Measurements from ENCODE around the gene HAUS7. TPM values are rescaled to one million over a fixed set of nuclear protein-coding genes. Genes with fewer than 3 reads are reported as not detected.

Gene HAUS7
- total and polyA plus RNA-seq, 2 experiments from 2014 or later: 59.8 to 77.9 TPM

DNA sequence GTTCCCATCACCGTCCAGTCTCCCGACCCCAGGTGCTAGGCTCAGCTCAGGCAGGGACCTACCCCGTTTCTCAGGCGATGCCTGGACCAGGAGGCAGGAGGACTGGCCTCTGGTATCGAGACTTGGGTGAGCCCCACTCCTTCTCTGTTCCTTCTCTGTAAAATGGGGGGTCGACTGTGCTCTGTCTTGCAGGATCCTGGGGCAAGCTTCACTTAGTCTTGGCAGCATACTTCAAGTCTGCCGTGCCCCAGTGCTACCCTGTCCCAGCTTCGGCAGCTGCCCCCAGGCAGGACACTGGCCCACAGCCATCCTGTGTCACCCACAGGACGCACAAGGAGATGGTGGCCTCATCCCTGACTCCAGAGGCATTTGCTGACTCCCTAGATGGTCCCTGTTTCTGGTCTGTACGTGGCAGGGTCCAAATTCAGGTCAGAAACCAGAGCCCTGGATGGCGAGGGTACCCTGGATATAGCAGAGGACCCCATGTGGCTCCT lies 7.0 kb upstream of the HAUS7 start:
- no peak overlapping the region for H3K4me3 Mint-ChIP-seq
- no peaks in the 10 kb centered on the region for H4K20me1 ChIP-seq (replicated peaks; ENCODE audit: insufficient read depth)
- no peak overlapping the region for H3K27ac Mint-ChIP-seq
- no peaks in the 10 kb centered on the region; the same call in 2 of the 3 replicates for H3K9me3 Mint-ChIP-seq
- H3K36me3 Mint-ChIP-seq (ENCODE audit: low read depth): no peaks in the 10 kb centered on the region
- ATAC-seq: no peak
- H3K4me1 ChIP-seq (ENCODE audit: insufficient read depth): no peaks in the 10 kb centered on the region; the same call in 1 of the 2 replicates
- no peaks in the 10 kb centered on the region for H3K36me3 ChIP-seq (ENCODE audit: insufficient read depth)
- no peaks in the 10 kb centered on the region for H3K9me2 ChIP-seq (ENCODE audit: insufficient read depth)
- DNase-seq (ENCODE audit: low spot score): no peak
- no peaks in the 10 kb centered on the region for H3F3A ChIP-seq (replicated peaks; ENCODE audit: low read depth)
- no peak overlapping the region for H3K4me3 ChIP-seq
- TF ChIP-seq JUNB (IDR thresholded peaks at IDR 0.05; ENCODE audit: unreplicated experiment): no peak
- no peak for TF ChIP-seq STAT1 (IDR thresholded peaks at IDR 0.05; ENCODE audit: unreplicated experiment)
- no peak for TF ChIP-seq ZNF331 (CRISPR knock-in tag; IDR thresholded peaks at IDR 0.05; ENCODE audit: low read depth)
- TF ChIP-seq NANOG (IDR thresholded peaks at IDR 0.05; ENCODE audit: borderline replicate concordance): no peak
- TF ChIP-seq, protein P1, sequence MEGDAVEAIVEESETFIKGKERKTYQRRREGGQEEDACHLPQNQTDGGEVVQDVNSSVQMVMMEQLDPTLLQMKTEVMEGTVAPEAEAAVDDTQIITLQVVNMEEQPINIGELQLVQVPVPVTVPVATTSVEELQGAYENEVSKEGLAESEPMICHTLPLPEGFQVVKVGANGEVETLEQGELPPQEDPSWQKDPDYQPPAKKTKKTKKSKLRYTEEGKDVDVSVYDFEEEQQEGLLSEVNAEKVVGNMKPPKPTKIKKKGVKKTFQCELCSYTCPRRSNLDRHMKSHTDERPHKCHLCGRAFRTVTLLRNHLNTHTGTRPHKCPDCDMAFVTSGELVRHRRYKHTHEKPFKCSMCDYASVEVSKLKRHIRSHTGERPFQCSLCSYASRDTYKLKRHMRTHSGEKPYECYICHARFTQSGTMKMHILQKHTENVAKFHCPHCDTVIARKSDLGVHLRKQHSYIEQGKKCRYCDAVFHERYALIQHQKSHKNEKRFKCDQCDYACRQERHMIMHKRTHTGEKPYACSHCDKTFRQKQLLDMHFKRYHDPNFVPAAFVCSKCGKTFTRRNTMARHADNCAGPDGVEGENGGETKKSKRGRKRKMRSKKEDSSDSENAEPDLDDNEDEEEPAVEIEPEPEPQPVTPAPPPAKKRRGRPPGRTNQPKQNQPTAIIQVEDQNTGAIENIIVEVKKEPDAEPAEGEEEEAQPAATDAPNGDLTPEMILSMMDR (conservative IDR thresholded peaks at IDR 0.05; ENCODE audit: low read depth in 2 of 2): no peak
- TF ChIP-seq EZH2phosphoT487 (IDR thresholded peaks at IDR 0.05; ENCODE audit: unreplicated experiment): no peak
- TF ChIP-seq EZH2 (IDR thresholded peaks at IDR 0.05; ENCODE audit: low read depth, unreplicated experiment): no peak
- TF ChIP-seq ZNF462 (CRISPR knock-in tag; IDR thresholded peaks at IDR 0.05): no peak
- no peak for TF ChIP-seq ETS1 (IDR thresholded peaks at IDR 0.05)
- no peak for TF ChIP-seq ZNF114 (CRISPR knock-in tag; IDR thresholded peaks at IDR 0.05)
- TF ChIP-seq, protein P2, sequence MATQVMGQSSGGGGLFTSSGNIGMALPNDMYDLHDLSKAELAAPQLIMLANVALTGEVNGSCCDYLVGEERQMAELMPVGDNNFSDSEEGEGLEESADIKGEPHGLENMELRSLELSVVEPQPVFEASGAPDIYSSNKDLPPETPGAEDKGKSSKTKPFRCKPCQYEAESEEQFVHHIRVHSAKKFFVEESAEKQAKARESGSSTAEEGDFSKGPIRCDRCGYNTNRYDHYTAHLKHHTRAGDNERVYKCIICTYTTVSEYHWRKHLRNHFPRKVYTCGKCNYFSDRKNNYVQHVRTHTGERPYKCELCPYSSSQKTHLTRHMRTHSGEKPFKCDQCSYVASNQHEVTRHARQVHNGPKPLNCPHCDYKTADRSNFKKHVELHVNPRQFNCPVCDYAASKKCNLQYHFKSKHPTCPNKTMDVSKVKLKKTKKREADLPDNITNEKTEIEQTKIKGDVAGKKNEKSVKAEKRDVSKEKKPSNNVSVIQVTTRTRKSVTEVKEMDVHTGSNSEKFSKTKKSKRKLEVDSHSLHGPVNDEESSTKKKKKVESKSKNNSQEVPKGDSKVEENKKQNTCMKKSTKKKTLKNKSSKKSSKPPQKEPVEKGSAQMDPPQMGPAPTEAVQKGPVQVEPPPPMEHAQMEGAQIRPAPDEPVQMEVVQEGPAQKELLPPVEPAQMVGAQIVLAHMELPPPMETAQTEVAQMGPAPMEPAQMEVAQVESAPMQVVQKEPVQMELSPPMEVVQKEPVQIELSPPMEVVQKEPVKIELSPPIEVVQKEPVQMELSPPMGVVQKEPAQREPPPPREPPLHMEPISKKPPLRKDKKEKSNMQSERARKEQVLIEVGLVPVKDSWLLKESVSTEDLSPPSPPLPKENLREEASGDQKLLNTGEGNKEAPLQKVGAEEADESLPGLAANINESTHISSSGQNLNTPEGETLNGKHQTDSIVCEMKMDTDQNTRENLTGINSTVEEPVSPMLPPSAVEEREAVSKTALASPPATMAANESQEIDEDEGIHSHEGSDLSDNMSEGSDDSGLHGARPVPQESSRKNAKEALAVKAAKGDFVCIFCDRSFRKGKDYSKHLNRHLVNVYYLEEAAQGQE (IDR thresholded peaks at IDR 0.05; ENCODE audit: unreplicated experiment): no peak
- TF ChIP-seq CREB1 (CRISPR knock-in tag; IDR thresholded peaks at IDR 0.05; ENCODE audit: low read depth): no peak
- no peak for TF ChIP-seq POLR2AphosphoS5 (IDR thresholded peaks at IDR 0.05; ENCODE audit: low read depth)
- H2AFZ ChIP-seq: no peak overlapping the region
- no peak overlapping the region for H3K4me2 ChIP-seq
- H3K79me2 ChIP-seq (replicated peaks; ENCODE audit: insufficient read depth): no peaks in the 10 kb centered on the region
- no peak overlapping the region for H3K27ac ChIP-seq (ENCODE audit: low read depth)
- peaks cover 17% of the 10 kb centered on the region; the same call in 2 of the 3 replicates for H3K4me1 Mint-ChIP-seq
- H3K27me3 ChIP-seq (ENCODE audit: insufficient read depth): peaks cover 15% of the 10 kb centered on the region
- H3K27me3 Mint-ChIP-seq (ENCODE audit: insufficient read depth, low read depth, poor library complexity): peaks cover 19% of the 10 kb centered on the region

All from GM23338 (cell line).